ENCODE results near the gene AVEN.

The AVEN gene

DNA sequence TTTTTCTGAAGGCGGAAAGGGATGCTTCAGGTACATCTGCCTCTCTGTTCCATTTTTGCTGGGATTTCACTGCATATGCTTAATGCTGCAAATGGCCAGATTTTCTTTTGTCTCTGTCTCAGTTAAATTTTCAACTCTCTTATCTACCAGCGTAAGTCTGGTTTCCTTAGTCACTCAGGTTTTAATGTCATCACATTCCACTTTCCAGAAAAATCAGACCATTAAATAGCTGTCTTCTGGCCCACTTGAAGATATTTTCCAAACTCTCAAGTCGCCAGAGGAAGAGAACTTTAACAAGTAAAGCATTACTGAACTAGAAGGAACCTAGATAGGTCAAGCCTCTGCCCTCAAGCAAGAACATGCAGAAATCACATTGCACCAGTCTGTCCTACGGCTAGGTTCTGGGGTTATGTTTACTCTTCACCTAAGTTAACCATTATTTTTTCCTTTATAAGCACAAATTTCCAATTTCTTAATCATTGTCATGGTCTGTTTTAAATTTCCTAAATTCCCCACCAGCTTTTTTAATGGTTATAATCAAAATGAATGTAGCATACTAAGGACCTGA, 26.5 kb downstream of the AVEN start:
- Histone ChIP-seq H2AFZ (ENCODE audit: low read length) (no peak overlapping the region), H3F3A (ENCODE audit: insufficient read depth, low read length) (no peaks in the 10 kb centered on the region), H3K79me2 (ENCODE audit: insufficient read depth, low read length) (no peaks in the 10 kb centered on the region), H3K4me1 (ENCODE audit: insufficient read depth, low read length, severe bottlenecking) (no peaks in the 10 kb centered on the region), H4K20me1 (ENCODE audit: insufficient read depth, low read length) (no peaks in the 10 kb centered on the region; the same call in 1 of the 2 replicates), H3K9me2 (ENCODE audit: low read depth, low read length) (no peaks in the 10 kb centered on the region), H3K9ac (ENCODE audit: low read length) (no peak overlapping the region), H3K27ac (ENCODE audit: low read depth, low read length, poor library complexity, severe bottlenecking) (no peak overlapping the region), H3K9me3 (ENCODE audit: low read length) (no peaks in the 10 kb centered on the region), H3K36me3 (ENCODE audit: insufficient read depth, low read length) (no peaks in the 10 kb centered on the region), H3K4me2 (ENCODE audit: low read length) (no peak overlapping the region), H3K27me3 (ENCODE audit: insufficient read depth, low read length) (no peaks in the 10 kb centered on the region), H3K4me3 (ENCODE audit: low read depth, low read length, poor library complexity, severe bottlenecking) (no peak overlapping the region)
- TF ChIP-seq, protein P1, sequence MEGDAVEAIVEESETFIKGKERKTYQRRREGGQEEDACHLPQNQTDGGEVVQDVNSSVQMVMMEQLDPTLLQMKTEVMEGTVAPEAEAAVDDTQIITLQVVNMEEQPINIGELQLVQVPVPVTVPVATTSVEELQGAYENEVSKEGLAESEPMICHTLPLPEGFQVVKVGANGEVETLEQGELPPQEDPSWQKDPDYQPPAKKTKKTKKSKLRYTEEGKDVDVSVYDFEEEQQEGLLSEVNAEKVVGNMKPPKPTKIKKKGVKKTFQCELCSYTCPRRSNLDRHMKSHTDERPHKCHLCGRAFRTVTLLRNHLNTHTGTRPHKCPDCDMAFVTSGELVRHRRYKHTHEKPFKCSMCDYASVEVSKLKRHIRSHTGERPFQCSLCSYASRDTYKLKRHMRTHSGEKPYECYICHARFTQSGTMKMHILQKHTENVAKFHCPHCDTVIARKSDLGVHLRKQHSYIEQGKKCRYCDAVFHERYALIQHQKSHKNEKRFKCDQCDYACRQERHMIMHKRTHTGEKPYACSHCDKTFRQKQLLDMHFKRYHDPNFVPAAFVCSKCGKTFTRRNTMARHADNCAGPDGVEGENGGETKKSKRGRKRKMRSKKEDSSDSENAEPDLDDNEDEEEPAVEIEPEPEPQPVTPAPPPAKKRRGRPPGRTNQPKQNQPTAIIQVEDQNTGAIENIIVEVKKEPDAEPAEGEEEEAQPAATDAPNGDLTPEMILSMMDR (IDR thresholded peaks at IDR 0.05; ENCODE audit: low read length): no peak
- TF ChIP-seq EZH2 (IDR thresholded peaks at IDR 0.05; ENCODE audit: borderline replicate concordance, low read length): no peak

DNA sequence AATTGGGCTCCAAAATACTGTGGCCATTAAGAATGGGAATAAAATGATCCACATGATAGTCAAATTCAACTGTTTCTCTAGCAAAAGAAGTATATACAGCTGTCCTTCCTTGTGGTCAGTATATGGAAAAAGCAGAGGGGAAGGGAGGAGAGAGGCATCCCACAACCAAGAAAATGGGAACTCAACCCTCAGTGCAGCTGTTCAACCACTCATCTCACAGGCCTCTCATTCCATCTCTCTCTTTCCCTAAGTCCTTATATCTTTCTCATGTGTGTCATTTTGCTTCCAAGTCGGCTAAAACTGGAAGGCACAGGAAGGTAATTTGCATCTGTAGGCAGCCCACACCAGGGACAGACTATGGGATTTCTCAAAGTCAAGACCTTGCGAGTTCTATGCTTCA, 27.5 kb downstream of the AVEN start:
- Histone ChIP-seq H3K4me1 (ENCODE audit: insufficient read depth, low read length, severe bottlenecking) (no peaks in the 10 kb centered on the region), H3K4me2 (ENCODE audit: low read length) (no peak overlapping the region), H4K20me1 (ENCODE audit: insufficient read depth, low read length) (no peaks in the 10 kb centered on the region; the same call in 1 of the 2 replicates), H3K4me3 (ENCODE audit: low read depth, low read length, poor library complexity, severe bottlenecking) (no peak overlapping the region), H3K27ac (ENCODE audit: low read depth, low read length, poor library complexity, severe bottlenecking) (no peak overlapping the region), H3K36me3 (ENCODE audit: insufficient read depth, low read length) (no peaks in the 10 kb centered on the region), H2AFZ (ENCODE audit: low read length) (no peak overlapping the region), H3K27me3 (ENCODE audit: insufficient read depth, low read length) (no peaks in the 10 kb centered on the region), H3K9me3 (ENCODE audit: low read length) (no peaks in the 10 kb centered on the region), H3K79me2 (ENCODE audit: insufficient read depth, low read length) (no peaks in the 10 kb centered on the region), H3K9ac (ENCODE audit: low read length) (no peak overlapping the region), H3K9me2 (ENCODE audit: low read depth, low read length) (no peaks in the 10 kb centered on the region), H3F3A (ENCODE audit: insufficient read depth, low read length) (no peaks in the 10 kb centered on the region)
- no peak for TF ChIP-seq EZH2 (IDR thresholded peaks at IDR 0.05; ENCODE audit: borderline replicate concordance, low read length)
- TF ChIP-seq, protein P1 (IDR thresholded peaks at IDR 0.05; ENCODE audit: low read length): no peak

- TF ChIP-seq, protein P1 (IDR thresholded peaks at IDR 0.05; ENCODE audit: low read length): no peak
- TF ChIP-seq EZH2 (IDR thresholded peaks at IDR 0.05; ENCODE audit: borderline replicate concordance, low read length): no peak
- Histone ChIP-seq H3K9me3 (ENCODE audit: low read length) (no peaks in the 10 kb centered on the region), H3K4me2 (ENCODE audit: low read length) (no peak overlapping the region), H4K20me1 (ENCODE audit: insufficient read depth, low read length) (no peaks in the 10 kb centered on the region; the same call in 1 of the 2 replicates), H3K4me1 (ENCODE audit: insufficient read depth, low read length, severe bottlenecking) (no peaks in the 10 kb centered on the region), H3K9me2 (ENCODE audit: low read depth, low read length) (no peaks in the 10 kb centered on the region), H3F3A (ENCODE audit: insufficient read depth, low read length) (no peaks in the 10 kb centered on the region), H2AFZ (ENCODE audit: low read length) (no peak overlapping the region), H3K36me3 (ENCODE audit: insufficient read depth, low read length) (no peaks in the 10 kb centered on the region), H3K4me3 (ENCODE audit: low read depth, low read length, poor library complexity, severe bottlenecking) (no peak overlapping the region), H3K27me3 (ENCODE audit: insufficient read depth, low read length) (no peaks in the 10 kb centered on the region), H3K79me2 (ENCODE audit: insufficient read depth, low read length) (no peaks in the 10 kb centered on the region), H3K9ac (ENCODE audit: low read length) (no peak overlapping the region), H3K27ac (ENCODE audit: low read depth, low read length, poor library complexity, severe bottlenecking) (no peak overlapping the region)
These were observed 28.1 kb downstream of the AVEN start for GRCh38 chr15:34010921-34011320.

Data from OCI-LY1 (cell line).